Osteocyte (in vitro differentiated cells): ENCODE data around the gene KCNK18. TPM values are rescaled to one million over a fixed set of nuclear protein-coding genes. Genes with fewer than 3 reads are reported as not detected.

Source experiments
- DNase-seq: peaks from one replicate; pipeline ENCODE4 v3.0.0; 2021; ENCODE audit warnings: mixed read lengths; ENCODE audit not compliant: unreplicated experiment; ENCODE audit errors: extremely low spot score
- H3K27ac Mint-ChIP-seq: one replicate; pipeline ENCODE4 v1.8.0; 2021; ENCODE audit warnings: mild to moderate bottlenecking, mixed read lengths; ENCODE audit not compliant: unreplicated experiment
- H3K27me3 Mint-ChIP-seq: one replicate; pipeline ENCODE4 v1.8.0; 2021; ENCODE audit warnings: mixed read lengths; ENCODE audit not compliant: unreplicated experiment
- H3K36me3 Mint-ChIP-seq: one replicate; pipeline ENCODE4 v1.8.0; 2021; ENCODE audit warnings: mixed read lengths; ENCODE audit not compliant: unreplicated experiment
- H3K4me1 Mint-ChIP-seq: one replicate; pipeline ENCODE4 v1.8.0; 2021; ENCODE audit warnings: mixed read lengths; ENCODE audit not compliant: unreplicated experiment
- H3K4me3 Mint-ChIP-seq: one replicate; pipeline ENCODE4 v1.8.0; 2021; ENCODE audit warnings: mild to moderate bottlenecking, moderate library complexity, mixed read lengths; ENCODE audit not compliant: unreplicated experiment
- H3K9me3 Mint-ChIP-seq: one replicate; pipeline ENCODE4 v1.8.0; 2021; ENCODE audit warnings: mixed read lengths; ENCODE audit not compliant: unreplicated experiment
- total RNA-seq: library from RNA; stranded (reverse); gene quantifications from 2 replicates; pipeline ENCODE4 v1.2.1, GENCODE V29; 2021
- TF ChIP-seq, protein P1 (sequence below): fragments of 200-600 bp; sonication (generic); IDR thresholded peaks from 2 replicates; pipeline ENCODE4 v1.5.0; 2021; ENCODE audit warnings: antibody characterized with exemption, mild to moderate bottlenecking, moderate library complexity

The KCNK18 gene
- total RNA-seq, 1 donor from 2014 or later = not detected

DNA sequence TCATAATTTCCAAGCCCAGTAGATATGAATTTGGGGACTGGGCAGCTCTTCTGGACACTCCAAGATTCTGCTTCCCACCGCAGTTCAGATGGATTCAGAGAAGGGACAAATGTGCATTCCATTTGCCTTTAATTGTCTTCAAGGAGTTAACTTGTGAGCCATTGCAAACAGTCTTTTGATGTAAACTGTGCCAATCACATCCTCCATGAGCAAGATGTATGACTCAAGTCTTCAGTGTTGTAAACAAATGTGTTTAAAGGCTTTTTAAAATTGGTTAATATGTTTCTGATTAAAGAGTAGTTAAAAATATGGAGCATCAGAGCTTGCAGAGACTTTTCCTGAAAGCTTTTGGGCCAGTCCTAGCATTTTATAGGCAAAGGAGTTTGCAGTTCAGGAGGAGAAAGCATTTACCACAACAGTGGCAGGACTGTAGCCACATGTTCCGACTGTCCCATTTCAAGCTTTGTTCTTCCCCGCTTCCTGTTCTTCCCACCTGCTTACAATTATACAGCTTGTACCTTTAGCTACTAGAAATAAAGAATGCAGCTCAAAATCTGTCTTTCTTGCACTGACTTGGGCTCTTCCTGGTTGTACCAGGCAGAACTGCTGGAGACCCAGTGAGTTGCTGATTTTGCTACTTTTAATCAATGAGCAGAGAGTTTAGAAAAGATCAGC, 49.8 kb downstream of the KCNK18 start:
- H3K4me1 Mint-ChIP-seq = no peaks in the 10 kb centered on the region
- H3K4me3 Mint-ChIP-seq = no peak overlapping the region
- TF ChIP-seq, protein P1, sequence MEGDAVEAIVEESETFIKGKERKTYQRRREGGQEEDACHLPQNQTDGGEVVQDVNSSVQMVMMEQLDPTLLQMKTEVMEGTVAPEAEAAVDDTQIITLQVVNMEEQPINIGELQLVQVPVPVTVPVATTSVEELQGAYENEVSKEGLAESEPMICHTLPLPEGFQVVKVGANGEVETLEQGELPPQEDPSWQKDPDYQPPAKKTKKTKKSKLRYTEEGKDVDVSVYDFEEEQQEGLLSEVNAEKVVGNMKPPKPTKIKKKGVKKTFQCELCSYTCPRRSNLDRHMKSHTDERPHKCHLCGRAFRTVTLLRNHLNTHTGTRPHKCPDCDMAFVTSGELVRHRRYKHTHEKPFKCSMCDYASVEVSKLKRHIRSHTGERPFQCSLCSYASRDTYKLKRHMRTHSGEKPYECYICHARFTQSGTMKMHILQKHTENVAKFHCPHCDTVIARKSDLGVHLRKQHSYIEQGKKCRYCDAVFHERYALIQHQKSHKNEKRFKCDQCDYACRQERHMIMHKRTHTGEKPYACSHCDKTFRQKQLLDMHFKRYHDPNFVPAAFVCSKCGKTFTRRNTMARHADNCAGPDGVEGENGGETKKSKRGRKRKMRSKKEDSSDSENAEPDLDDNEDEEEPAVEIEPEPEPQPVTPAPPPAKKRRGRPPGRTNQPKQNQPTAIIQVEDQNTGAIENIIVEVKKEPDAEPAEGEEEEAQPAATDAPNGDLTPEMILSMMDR = no peak
- H3K27me3 Mint-ChIP-seq = peaks cover 81% of the 10 kb centered on the region
- no peak for DNase-seq
- H3K9me3 Mint-ChIP-seq = no peaks in the 10 kb centered on the region
- no peaks in the 10 kb centered on the region for H3K36me3 Mint-ChIP-seq
- no peak overlapping the region for H3K27ac Mint-ChIP-seq

DNA sequence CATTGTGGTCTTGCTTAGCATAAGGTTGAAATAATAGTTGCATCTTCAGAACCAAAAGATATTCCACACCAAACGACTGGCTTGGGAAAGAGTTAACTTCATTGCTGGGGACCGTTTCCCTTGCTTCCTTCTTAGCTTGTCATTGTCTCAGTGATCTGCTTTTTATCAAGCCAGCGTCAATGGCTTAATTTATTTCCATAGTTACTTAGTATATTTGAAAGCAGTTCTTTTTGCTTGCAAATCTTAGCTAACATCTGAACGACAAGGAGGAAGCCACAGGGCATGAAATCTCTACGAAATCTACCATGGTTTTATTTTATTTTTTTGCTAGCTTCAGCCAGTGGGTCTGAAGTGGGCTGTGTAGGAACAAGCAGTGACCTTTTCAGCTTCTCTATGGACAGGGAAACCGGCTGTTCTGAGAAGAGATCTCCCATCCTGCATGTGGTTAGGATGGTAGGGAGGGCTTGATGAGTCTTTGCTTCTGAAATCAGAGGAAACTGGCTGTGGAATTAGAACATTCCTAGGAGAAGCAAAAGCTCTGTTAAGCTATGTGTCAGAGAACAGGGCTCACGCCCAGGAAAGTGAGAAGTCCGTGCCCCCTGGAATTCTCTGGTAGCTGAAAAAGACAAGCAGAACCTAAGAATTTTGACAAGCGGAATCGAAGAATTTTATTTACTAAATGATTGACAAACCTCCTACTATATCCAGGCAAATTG, 51.6 kb downstream of the KCNK18 start:
- H3K36me3 Mint-ChIP-seq = no peaks in the 10 kb centered on the region
- TF ChIP-seq, protein P1 = no peak
- H3K27ac Mint-ChIP-seq = no peak overlapping the region
- DNase-seq = no peak
- H3K4me1 Mint-ChIP-seq = no peaks in the 10 kb centered on the region
- no peak overlapping the region for H3K4me3 Mint-ChIP-seq
- H3K27me3 Mint-ChIP-seq = peaks cover 63% of the 10 kb centered on the region
- no peaks in the 10 kb centered on the region for H3K9me3 Mint-ChIP-seq

GRCh38 chr10:117249493-117250093, 52.3 kb downstream of the KCNK18 start:
- H3K27me3 Mint-ChIP-seq = peaks cover 60% of the 10 kb centered on the region
- TF ChIP-seq, protein P1 = no peak

GRCh38 chr10:117250411-117250810, 53.1 kb downstream of the KCNK18 start:
- TF ChIP-seq, protein P1 = no peak
- Mint-ChIP-seq H3K9me3 (no peaks in the 10 kb centered on the region), H3K27me3 (peaks cover 53% of the 10 kb centered on the region), H3K27ac (no peak overlapping the region), H3K36me3 (no peaks in the 10 kb centered on the region), H3K4me1 (no peaks in the 10 kb centered on the region), H3K4me3 (no peak overlapping the region)
- DNase-seq = no peak

More at GRCh38 chr10:117249493-117250093, 52.3 kb downstream of the KCNK18 start:
- Mint-ChIP-seq H3K4me1 (no peaks in the 10 kb centered on the region), H3K9me3 (no peaks in the 10 kb centered on the region), H3K36me3 (no peaks in the 10 kb centered on the region), H3K27ac (no peak overlapping the region), H3K4me3 (no peak overlapping the region)
- no peak for DNase-seq

DNA sequence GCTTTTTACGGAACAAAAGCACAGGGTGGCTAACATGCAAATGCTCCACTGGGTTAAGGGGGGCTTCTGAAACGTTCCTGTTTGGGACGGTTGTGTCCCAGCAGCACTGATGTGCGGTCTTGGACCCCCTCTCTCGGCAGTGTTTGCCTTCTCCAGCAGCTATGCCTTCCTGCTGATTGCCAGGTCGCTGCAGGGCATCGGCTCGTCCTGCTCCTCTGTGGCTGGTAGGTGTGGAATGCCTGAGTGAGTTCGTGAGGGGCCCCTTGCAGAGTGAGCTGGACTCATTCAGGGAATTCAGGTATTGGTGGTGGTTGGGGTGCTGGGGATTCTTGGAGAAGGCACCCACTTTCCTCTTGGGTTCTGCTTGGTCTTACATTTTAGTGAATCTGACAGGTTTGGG, 56.6 kb downstream of the KCNK18 start:
- H3K4me3 Mint-ChIP-seq = no peak overlapping the region
- no peaks in the 10 kb centered on the region for H3K4me1 Mint-ChIP-seq
- no peak overlapping the region for H3K27ac Mint-ChIP-seq
- no peaks in the 10 kb centered on the region for H3K36me3 Mint-ChIP-seq
- no peak for DNase-seq
- H3K9me3 Mint-ChIP-seq = no peaks in the 10 kb centered on the region
- TF ChIP-seq, protein P1 = no peak
- peaks cover 36% of the 10 kb centered on the region for H3K27me3 Mint-ChIP-seq
